GM12865 (cell line): ENCODE measurements around the gene CREB5.
A peak's percentile ranks its signal among the peaks of the same experiment; 100 is the strongest.

Source experiments
- DNase-seq: peaks from one replicate; pipeline ENCODE4 v3.0.0; 2010; ENCODE audit warnings: low read depth
- H3K4me3 ChIP-seq: 2 replicates; pipeline ENCODE4 v1.5.1; 2011; ENCODE audit warnings: mild to moderate bottlenecking, low read depth, low read length, control low read depth
- CTCF ChIP-seq: IDR thresholded peaks from 2 replicates; pipeline ENCODE4 v1.5.1; 2011; ENCODE audit warnings: low read length, control low read depth, low read depth, inconsistent platforms; ENCODE audit not compliant: insufficient read depth; ENCODE audit errors: missing control alignments

The CREB5 gene

GRCh38 chr7:28533267-28533666 lies 120.9 kb downstream of the CREB5 start:
- DNase-seq: peak; percentile 70
- no peak overlapping the region for H3K4me3 ChIP-seq
- no peak for TF ChIP-seq CTCF

GRCh38 chr7:28533731-28534531 lies 121.6 kb downstream of the CREB5 start:
- no peak for TF ChIP-seq CTCF
- no peak for DNase-seq
- no peak overlapping the region for H3K4me3 ChIP-seq

- TF ChIP-seq CTCF: no peak
- H3K4me3 ChIP-seq: no peak overlapping the region
- DNase-seq: no peak
These were observed 123.9 kb downstream of the CREB5 start for GRCh38 chr7:28536259-28536658.

GRCh38 chr7:28539289-28539981 lies 127.1 kb downstream of the CREB5 start:
- H3K4me3 ChIP-seq: no peak overlapping the region
- peak; percentile 95 for DNase-seq
- TF ChIP-seq CTCF: no peak

GRCh38 chr7:28542410-28542809 lies 130.1 kb downstream of the CREB5 start:
- H3K4me3 ChIP-seq: no peak overlapping the region
- no peak for DNase-seq
- TF ChIP-seq CTCF: no peak

GRCh38 chr7:28544453-28545117 lies 132.3 kb downstream of the CREB5 start:
- no peak for TF ChIP-seq CTCF
- no peak for DNase-seq
- H3K4me3 ChIP-seq: no peak overlapping the region
